Endothelial cell of coronary artery (primary cell): ENCODE data around the gene SFXN1. TPM values are rescaled to one million over a fixed set of nuclear protein-coding genes. Genes with fewer than 3 reads are reported as not detected.

Experiments used
- total RNA-seq: library from RNA; depleted of rRNA; stranded (reverse); fragments of >200 nt; gene quantifications from 2 replicates; pipeline ENCODE4 v1.2.3, GENCODE V29; 2014

Gene SFXN1
- total RNA-seq, result 93.7 and 114 TPM in 2 replicates

GRCh38 chr5:175478384-175479124, at the start of gene SFXN1:
Gene SFXN1 (plus strand): TSS chr5:175478560. CDS start chr5:175492104, 13,544 bp downstream.

GRCh38 chr5:175444060-175444904, 34.1 kb upstream of the SFXN1 start, which contains the start of gene DRD1:
Gene DRD1 (minus strand): TSS chr5:175444182. CDS start chr5:175443099, 1,083 bp downstream.

Other genes starting within 250 kb of the SFXN1 start
- not detected in 2 replicates for gene DRD1, start 34.4 kb upstream of the SFXN1 start, total RNA-seq
- under 0.01 and 0.09 TPM in 2 replicates for gene HRH2, start 179.5 kb downstream of the SFXN1 start, total RNA-seq